Hematopoietic multipotent progenitor cell treated with erythropoietin and hydrocortisone succinate and interleukin-3 and kit ligand, for 17 days (in vitro differentiated cells): ENCODE measurements around the gene CFL1.
A peak's percentile ranks its signal among the peaks of the same experiment; 100 is the strongest.
"Not testable (repeated sequence)": the region's sequence is repeated elsewhere in the genome, so short reads cannot be mapped to it uniquely, and the experiment has no call there.

ENCODE experiments used
- DNase-seq: peaks from one replicate; pipeline ENCODE4 v3.0.0-alpha.2; 2015; ENCODE audit warnings: low spot score

Gene CFL1

DNA sequence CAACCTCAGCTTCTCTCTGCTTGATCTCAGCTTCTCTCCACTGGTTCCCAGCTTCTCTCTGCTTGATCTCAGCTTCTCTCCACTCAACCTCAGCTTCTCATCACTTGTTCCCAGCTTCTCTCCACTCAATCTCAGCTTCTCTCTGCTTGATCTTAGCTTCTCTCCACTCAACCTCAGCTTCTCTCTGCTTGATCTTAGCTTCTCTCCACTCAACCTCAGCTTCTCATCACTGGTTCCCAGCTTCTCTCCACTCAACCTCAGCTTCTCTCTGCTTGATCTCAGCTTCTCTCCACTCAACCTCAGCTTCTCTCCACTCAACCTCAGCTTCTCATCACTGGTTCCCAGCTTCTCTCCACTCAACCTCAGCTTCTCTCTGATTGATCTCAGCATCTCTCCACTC, 25.7 kb downstream of the CFL1 start:
- DNase-seq, result not testable (repeated sequence)

DNA sequence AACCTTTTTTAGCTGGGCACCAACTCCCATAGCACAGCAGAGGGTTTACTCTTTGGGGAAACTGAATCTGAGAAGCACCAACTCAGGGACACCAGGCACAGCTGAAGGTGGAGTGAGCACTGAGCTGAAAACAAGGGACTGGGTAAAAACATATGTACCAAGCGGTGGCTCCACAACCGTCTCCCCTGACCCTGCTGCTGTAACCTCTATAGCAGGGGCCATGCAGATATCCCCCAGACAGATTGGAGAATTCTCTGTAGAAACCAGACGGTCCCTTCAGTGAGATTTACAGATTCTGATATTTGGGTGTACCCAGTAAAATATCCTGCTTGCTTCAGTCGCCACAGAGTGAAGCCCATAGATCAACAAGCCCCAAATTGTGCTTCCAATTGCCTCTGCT, 28.5 kb downstream of the CFL1 start:
- DNase-seq, result no peak

DNA sequence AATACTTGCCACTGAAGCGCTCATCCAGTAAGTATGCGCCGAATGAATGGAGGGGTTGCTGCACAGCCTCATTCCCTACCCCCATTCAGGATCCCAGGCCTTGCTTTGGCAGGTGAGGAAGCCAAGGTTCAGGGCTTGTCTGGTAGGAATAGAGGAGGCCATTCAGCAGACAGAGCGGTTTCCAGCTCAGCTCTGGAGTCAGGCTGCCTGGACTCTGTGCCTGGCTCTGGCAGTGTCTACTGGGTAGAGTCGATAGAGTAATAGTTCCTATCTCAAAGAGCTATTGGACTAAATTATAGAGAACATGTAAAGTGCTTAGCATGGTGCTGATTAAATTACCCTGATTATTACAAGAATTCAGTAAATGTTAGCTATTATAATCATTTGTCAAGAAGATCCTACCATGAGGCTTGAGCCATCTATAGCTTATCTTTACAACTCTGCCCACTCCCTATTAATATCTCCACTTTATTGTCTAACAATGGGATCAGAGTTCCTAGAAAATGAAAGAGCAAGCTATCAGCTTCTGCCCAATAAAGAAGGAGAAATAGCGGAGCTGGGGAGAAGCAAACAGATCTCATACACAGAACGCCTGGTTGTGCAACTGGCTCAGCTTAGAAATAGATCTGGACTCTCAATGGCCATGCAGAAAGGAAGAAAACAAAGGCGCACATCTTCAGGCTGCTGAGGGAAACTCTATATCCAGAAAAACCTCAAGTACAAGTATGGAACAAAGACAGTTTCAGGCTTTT, 30.8 kb downstream of the CFL1 start:
- no peak for DNase-seq

DNA sequence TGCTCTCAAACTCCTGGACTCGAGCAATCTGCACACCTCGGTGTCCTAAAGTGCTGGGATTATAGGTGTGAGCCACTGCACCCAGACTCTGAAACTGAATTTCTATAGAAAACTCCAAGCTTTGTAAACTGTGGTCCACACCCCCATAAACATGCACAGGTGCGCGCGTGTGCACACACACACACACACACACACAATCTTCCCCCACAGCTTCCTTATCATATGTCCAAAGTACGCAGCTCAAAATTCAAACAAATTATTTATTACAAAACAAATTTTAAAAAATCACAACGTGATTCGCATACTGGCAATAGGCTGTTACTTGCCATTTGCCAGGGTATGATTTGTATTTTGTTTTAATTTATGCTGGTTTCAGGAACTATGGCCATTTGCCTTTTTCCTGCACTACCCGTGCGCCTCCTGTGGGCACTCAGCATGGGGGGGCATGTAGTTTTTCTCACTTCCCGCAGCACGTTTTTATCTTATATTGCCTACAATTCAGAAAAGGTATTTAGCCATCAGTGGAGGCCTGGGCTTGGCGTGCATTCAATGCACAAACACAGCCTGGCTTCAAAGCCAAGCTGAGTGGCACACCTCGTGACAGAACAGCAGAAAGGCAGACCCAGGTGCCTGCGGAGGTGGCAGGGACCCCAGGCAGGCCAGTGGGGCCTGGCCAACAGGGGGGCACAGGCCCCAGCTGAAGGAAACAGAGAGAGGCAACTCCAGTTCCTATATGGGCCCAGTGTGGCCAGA, 35.0 kb downstream of the CFL1 start:
- DNase-seq, result no peak

DNA sequence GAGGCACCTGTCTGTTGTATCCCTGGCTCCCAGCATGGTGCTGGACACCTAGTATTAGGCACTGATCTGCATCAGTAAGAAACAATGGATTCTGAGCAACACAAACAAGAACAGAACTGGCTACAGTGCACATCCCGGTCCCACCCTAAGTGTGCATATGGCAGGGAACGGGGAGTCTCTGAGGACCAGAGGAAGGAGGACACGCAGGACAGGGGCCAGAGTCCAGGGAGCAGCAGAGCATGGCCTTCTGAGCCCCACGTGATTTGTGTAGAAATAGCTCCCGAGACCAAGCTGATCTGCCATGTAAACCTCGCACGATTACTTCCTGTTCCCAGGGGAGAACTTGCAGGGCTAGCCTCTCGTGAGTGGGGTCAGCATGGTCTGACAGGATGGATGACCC, 36.9 kb downstream of the CFL1 start:
- DNase-seq, result no peak

DNA sequence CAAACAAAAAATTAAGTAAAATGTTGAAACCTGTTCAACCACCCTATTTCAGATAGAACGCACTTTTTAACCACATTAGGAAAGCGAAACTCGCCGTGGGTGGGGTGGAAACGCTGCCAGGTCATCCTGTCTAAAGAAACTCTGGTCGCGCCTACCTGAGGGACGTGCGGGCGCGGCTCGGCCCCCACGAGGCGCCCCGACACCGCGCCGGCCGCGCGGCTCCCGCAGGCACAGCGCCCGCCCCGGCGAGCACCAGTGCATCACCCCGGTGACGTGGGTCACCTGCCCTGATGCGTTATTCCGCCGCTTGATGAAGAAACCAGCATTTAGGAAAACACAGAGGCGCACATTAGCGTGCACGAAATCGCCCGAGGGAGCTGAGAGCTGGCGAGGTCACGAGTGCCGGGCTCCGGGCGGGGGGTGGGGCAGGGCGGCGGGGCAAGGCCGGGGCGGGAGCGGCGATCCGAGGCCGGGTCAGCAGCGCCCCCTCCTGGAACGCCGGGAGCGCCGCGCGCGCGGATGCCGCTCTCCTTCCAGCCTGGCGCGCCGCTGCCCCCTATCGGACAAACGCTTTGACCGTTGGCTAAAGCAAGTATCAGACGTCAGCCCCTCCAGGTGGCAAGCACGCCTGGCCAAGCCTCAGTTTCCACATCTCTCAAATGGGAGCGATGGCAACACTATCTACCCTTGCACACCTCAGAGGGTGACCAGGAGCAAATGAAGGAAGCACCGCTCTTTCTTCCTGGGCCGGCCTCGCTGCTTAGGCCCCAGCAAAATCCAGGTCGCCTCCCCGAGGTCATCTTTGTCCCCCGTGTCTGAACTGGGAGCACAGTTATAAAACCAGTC, 39.9 kb downstream of the CFL1 start:
- DNase-seq, result peak; percentile 94

DNA sequence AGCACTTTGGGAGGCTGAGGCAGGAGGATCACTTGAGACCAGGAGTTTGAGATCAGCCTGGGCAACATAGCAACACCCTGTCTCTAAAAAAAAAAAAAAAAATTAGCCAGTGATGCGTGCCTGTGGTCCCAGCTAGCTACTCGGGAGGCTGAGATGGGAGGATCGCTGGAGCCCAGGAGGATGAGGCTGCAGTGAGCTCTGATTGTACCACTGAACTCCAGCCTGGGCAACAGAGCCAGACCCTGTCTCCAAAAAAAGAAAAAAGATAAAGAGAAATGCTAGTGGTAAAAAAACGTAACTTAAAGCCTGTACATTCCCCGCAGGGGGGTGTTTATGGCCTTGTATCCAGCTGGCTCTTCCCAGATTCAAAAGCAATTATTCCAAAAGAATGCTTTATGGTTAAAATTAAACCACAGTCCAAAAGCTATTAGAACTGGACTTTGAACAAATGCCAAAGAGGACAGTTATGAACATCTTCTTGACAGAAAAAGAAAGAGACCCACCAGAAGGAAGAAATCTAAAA, 40.6 kb downstream of the CFL1 start:
- no peak for DNase-seq

DNA sequence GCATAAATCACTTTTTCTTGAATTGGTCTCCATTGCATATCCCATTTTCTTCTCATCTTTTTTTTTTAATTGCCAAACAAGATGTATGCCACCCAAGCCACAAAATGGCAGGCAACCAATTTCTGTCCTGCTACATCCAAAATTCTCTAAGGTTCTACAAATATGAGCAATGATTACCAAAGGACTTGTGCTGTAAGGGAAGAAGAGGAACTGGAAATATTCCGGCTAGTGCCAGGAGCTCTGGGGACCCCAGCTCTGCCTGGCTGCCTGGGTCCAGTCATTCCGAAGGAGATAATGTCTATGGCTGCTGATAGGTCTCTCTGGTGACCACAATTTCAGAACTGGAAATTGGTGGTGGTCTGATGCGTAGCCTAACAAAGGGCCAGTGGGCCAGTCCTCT, 41.3 kb downstream of the CFL1 start:
- DNase-seq, result no peak

DNA sequence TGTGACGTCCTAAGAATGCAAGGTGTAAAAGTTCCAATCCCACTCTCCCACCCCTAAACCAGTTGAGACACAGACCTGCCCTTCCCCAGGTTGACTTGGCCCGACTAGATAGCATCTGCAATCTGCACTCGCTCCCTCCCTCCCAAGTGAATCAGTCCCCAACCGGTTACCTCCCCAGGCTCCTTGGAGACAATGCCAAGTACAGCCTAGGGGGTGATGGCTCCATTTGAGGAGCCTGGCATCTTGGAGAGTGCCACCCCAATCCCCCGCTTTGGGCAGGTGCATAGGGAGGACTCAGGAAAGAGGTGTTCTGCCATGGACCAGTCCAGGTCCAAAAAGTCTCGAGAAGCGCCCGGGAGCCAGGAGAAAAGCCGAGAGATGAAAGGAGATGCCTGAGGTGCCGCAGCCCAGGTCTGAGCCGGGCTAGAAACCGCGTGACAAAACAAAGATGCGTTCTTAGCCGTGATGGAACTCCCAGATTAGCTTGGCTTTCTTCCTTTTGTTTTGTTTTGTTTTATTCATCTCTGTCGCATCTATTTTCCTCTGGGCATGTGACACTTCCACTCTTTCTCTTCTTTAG, 42.9 kb downstream of the CFL1 start:
- DNase-seq, result no peak

DNA sequence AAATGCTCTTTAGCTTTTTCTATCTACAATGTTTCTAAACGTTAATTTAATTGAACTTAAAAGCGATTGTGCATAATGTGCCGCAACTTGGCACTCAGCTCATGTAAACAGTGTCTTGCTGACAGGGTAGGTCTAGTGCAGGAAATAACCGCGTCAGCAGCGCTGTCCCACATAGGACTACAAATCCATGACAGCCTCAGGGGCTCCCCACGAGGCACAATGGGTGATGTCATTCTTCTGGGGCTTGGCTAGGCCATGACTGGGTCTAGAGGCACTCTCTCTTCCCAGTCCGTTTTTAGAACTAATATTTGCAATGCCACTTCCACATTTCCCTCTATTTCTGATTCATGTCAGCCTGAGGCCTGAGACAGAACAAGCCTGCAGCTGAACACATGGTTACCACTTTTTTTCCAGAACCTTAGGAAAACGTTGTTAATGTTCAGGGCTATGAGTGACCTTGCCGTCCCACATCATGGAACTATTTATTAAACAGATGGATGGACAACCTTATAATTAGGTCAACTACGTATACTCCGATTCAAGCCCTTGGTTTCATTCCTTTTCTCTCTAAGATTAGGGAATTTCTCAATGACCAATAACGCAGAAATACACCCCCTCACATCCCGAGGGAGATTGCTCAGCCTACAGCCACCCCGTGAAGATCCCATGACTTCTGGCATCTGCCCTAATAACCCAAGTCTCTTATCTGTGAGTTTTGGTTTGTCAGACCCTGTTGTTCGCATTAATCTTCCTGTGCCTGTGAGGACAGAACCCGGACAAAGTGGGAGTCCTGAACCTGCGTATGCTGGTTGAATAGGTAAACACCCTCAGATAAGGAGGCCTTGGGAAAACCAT, 43.6 kb downstream of the CFL1 start:
- DNase-seq, result no peak

DNA sequence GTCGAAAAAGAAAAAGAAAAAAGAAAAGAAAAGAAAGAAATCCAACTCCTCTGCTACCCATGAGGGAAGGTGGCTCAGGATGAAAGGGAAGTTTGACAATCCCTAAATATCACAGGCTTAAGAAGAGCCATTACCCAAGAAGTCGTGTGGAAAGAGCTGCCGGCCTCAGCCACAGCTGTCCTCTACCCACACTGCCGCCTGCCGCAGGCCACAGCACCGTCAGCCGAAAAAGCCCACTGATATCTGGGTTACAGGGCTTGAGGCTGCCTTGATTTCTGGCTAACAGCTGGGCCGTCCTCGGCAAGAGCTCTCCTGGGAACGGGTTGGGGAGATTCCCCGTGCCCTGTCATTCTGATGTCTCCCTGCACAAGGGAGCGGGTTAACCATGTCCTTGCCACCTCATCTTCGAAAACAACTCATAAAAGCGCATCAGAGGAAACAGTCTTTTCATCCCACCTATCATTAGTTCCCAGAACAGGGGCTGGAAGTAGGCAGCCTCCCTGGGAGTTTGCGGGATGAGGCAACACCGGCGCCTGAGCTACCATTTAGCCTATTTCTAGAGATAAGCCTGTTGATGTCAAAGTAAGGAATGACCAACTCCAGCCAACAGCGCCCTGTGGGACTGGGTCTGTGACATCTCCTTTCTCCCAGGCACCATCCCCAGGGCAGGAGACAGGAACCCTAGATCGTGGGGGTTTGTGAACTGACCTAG, 46.1 kb downstream of the CFL1 start:
- no peak for DNase-seq

DNA sequence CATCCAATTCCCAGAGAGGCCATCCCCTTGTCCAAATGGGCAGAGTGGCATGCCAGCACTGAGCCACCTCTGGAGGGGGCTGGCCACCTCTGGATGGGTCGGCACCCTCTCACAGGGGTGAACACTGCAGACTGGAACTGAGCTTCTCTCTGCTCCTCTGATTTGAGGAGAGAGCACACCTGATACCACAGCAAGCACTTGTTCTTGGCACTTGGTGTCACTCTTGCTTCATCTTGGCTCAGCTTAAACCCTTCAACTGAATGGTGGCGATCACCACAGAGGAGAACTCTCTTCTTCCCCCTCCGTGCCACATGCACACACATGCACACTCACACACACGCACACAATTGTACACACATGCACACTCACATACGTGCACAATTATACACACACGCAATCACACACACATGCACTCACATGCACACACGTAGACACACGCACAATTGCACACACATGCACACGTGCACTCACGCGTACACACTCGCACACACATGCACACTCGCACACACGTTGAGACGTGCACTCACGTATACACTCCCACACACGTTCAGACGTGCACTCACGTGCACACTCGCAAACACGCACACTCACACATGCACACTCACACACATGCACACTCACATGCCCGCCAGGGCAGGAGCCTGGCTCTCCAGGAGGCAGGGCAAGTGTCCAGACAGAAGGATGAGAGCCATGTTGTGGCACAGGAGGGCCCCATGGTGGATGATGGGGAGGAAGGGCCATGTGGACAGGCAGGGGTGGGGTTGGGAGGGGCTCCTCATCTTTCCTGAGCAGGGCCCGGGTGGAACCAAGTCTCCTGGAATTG, 47.7 kb downstream of the CFL1 start:
- DNase-seq, result no peak

DNA sequence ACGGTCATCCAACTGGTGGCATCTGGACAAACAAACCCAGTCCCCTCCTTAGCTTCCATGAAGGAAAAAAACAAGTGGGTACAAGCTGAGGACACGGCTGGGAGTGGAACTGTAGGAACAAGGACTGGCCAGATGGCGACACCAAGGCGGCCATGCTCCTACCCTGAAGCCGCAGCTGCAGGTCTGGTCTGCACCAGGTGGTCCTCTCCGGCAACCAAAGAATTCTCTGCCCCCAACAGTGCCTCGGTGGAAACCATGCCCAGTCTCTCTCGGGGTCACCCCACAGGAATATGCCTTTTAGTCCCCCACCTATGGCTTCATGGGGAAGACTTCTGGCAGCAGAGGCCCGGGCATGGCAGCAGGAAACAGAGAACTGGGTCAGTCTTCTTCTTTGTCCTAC, 48.5 kb downstream of the CFL1 start:
- DNase-seq, result no peak

DNA sequence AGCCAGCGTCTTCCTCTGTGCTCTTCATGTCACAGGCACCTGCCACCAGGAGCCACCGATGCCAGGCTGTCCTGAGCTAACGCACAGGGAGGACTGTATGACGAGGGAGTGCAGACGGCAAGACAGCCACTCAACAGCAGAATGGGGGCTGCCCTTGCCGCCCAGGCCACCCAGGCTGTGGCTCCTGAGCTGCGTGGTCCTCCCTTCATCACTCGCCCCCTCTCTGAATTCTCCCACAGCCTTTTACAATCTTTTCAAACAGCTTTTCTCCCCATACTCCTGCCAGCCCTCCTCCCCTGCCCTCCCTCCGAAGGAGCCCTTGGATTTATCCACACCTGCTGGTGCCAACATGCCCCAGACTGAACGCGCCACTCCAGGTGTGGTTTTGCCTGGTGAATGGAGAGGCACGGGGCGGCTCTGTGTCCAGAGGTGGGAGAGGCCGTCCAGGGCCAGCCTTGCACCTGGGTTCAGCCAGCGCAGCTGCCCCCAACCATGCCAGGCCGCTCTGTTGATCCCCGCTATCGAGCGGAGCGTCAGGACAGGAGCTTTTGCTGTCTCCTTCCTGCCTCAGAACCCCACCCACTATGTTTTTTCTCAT, 49.1 kb downstream of the CFL1 start:
- DNase-seq, result no peak

DNA sequence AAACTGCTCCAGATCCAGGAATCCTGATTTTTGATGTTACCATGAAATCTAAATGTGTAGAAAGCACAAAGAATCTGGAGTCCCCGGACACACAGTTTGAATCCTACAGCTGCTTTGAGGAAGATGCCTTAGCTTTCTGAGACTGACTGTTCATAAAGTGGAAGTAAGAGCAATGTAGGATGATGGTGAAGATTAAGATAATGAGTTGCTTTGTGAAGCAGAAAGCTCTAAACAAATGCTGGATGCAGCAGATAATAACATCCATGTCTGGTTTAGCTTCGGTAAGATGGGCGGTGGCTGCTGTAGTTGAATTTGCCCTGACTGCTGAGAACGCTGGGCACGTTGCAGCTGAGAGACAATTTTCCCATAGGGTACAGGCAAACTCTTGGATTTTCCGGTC, 51.0 kb downstream of the CFL1 start:
- DNase-seq, result no peak
